K562 (cell line): Measurements from ENCODE around the gene PCAT6. TPM values are rescaled to one million over a fixed set of nuclear protein-coding genes. Genes with fewer than 3 reads are reported as not detected.

Source experiments
- ATAC-seq: fragments of 200-7000 bp; cut with Tn5 transposase; 3 replicates; pipeline ENCODE4 v1.9.1; 2020; ENCODE audit warnings: moderate library complexity
- BruUV-seq: library from RNA; stranded (reverse); fragments of 400-500 nt; replicated peaks from 2 replicates; lab custom pipeline; 2021; lab: Mats Ljungman, UMichigan
- CTCF ChIA-PET: fragments of 300-600 bp; formaldehyde crosslinking; extraction: SDS; loops from one replicate; lab custom pipeline; 2021; ENCODE audit warnings: low intra/inter-chr PET ratio; lab: Yijun Ruan, JAX
- POLR2A ChIA-PET: fragments of 300-600, 350-650 bp; sonication (Branson Sonifier 250); formaldehyde crosslinking; extraction: SDS; loops from one replicate; lab custom pipeline; 2021; ENCODE audit warnings: antibody characterized with exemption, inconsistent platforms; lab: Yijun Ruan, JAX
- DNase-seq, 4 experiments: peaks; one replicate each; pipeline versions ENCODE4 v3.0.0 to v3.0.0-alpha.2; 2011 to 2018; ENCODE audit warnings: low spot score in 3 of 4, mixed read lengths in 3 of 4; ENCODE audit errors: extremely low read depth in 1 of 4
- FAIRE-seq: peaks from 2 replicates; lab custom pipeline; 2011; peaks lifted over from hg19 to GRCh38; lab: Jason Lieb, UNC
- H2AFZ ChIP-seq: 2 replicates; pipeline ENCODE4 v1.6.0; 2011; ENCODE audit warnings: low read depth, low read length, control low read depth, inconsistent platforms
- H3K27ac ChIP-seq: fragments of 200-600 bp; 3 replicates; pipeline ENCODE4 v1.8.0; 2011; ENCODE audit warnings: low read depth, mild to moderate bottlenecking, control low read depth, inconsistent platforms, low read length, moderate library complexity, mixed read lengths; ENCODE audit errors: extremely low read depth
- H3K27me3 ChIP-seq, 2 experiments: fragments of 300-600 bp in 1 of 2; 2 replicates in 1 of 2; 3 replicates in 1 of 2; pipeline versions ENCODE4 v1.6.0 to v1.8.0; 2011; ENCODE audit warnings: inconsistent platforms in 2 of 2, low read length in 2 of 2, mild to moderate bottlenecking in 1 of 2, mixed read lengths in 1 of 2, moderate library complexity in 1 of 2; ENCODE audit not compliant: control insufficient read depth in 2 of 2, insufficient read depth in 2 of 2
- H3K36me3 ChIP-seq: fragments of 300-600 bp; 3 replicates; pipeline ENCODE4 v1.8.0; 2011; ENCODE audit warnings: mild to moderate bottlenecking, low read length, inconsistent platforms; ENCODE audit not compliant: control insufficient read depth, insufficient read depth
- H3K4me1 ChIP-seq, 2 experiments: fragments of 200-600 bp in 1 of 2; replicated peaks in 1 of 2; 2 replicates in 1 of 2; 3 replicates in 1 of 2; pipeline versions ENCODE4 v1.5.1 to v1.8.0; 2011; ENCODE audit warnings: inconsistent platforms in 2 of 2, low read length in 2 of 2, mild to moderate bottlenecking in 1 of 2, mixed read lengths in 1 of 2, moderate library complexity in 1 of 2; ENCODE audit not compliant: control insufficient read depth in 2 of 2, insufficient read depth in 2 of 2
- H3K4me2 ChIP-seq: 2 replicates; pipeline ENCODE4 v1.6.1; 2011; ENCODE audit warnings: low read length, control low read depth, inconsistent platforms, mixed read lengths; ENCODE audit not compliant: insufficient read depth
- H3K4me3 ChIP-seq: fragments of 200-600 bp; sonication (generic), shearing (Covaris generic); 2 replicates; pipeline ENCODE4 v1.5.1; 2016; ENCODE audit warnings: control low read depth, inconsistent platforms
- H3K79me2 ChIP-seq: fragments of 200-600 bp; 3 replicates; pipeline ENCODE4 v1.8.0; 2011; ENCODE audit warnings: low read length, inconsistent platforms; ENCODE audit not compliant: control insufficient read depth, insufficient read depth
- H3K9ac ChIP-seq, 2 experiments: 2 replicates each; pipeline versions ENCODE4 v1.6.0 to v1.6.1; 2011; ENCODE audit warnings: low read depth in 2 of 2, low read length in 2 of 2, control low read depth in 1 of 2, inconsistent platforms in 1 of 2, mild to moderate bottlenecking in 1 of 2, mixed read lengths in 1 of 2; ENCODE audit not compliant: insufficient read depth in 1 of 2
- H3K9me1 ChIP-seq: one replicate; pipeline ENCODE4 v1.6.0; 2011; ENCODE audit warnings: inconsistent platforms, mild to moderate bottlenecking, low read length, moderate library complexity; ENCODE audit not compliant: control insufficient read depth, insufficient read depth
- H3K9me3 ChIP-seq: replicated peaks from 2 replicates; pipeline ENCODE4 v1.5.1; 2011; ENCODE audit warnings: low read depth, low read length, inconsistent platforms; ENCODE audit not compliant: control insufficient read depth, insufficient read depth
- H4K20me1 ChIP-seq: replicated peaks from 2 replicates; pipeline ENCODE4 v1.6.1; 2011; ENCODE audit warnings: low read length, inconsistent platforms, mixed read lengths; ENCODE audit not compliant: control insufficient read depth, insufficient read depth
- ATF7 ChIP-seq: fragments of 450-650 bp; IDR thresholded peaks from 2 replicates; pipeline ENCODE4 v1.7.1; 2014; ENCODE audit warnings: mild to moderate bottlenecking, moderate library complexity
- BCL6 ChIP-seq: fragments of 250-450 bp; sonication (Bioruptor Pico); IDR thresholded peaks from 2 replicates; pipeline ENCODE4 v1.4.0; 2020
- CSDE1 ChIP-seq, 2 experiments: fragments of 450-650 bp; IDR thresholded peaks; 2 replicates each; pipeline ENCODE4 v1.6.1; 2016; ENCODE audit warnings: mild to moderate bottlenecking in 1 of 2
- CTBP1 ChIP-seq: fragments of 450-650 bp; IDR thresholded peaks from 2 replicates; pipeline ENCODE4 v1.6.1; 2016; ENCODE audit warnings: borderline replicate concordance
- EP300 ChIP-seq: IDR thresholded peaks from 2 replicates; pipeline ENCODE4 v1.6.1; 2012; ENCODE audit warnings: low read length, improper control_type of control experiment
- FOXP1 ChIP-seq: sonication (generic); formaldehyde crosslinking; IDR thresholded peaks from 2 replicates; pipeline ENCODE4 v1.8.0; 2022; ENCODE audit warnings: mild to moderate bottlenecking, missing genetic modification reagents
- POLR2G ChIP-seq: fragments of 200-400 bp; formaldehyde crosslinking; IDR thresholded peaks from 2 replicates; pipeline ENCODE4 v1.6.1; 2017; ENCODE audit warnings: low read depth, mild to moderate bottlenecking, antibody characterized with exemption, low read length, moderate library complexity
- PRMT5 ChIP-seq: sonication (generic); formaldehyde crosslinking; IDR thresholded peaks from 2 replicates; pipeline ENCODE4 v1.5.0; 2020; ENCODE audit warnings: missing genetic modification reagents
- RBBP5 ChIP-seq: fragments of 200-600 bp; sonication (generic); IDR thresholded peaks from 2 replicates; pipeline ENCODE4 v1.6.1; 2012; ENCODE audit warnings: borderline replicate concordance, mild to moderate bottlenecking, low read length, control low read depth, inconsistent platforms; ENCODE audit not compliant: insufficient read depth, poor library complexity, severe bottlenecking
- SAFB ChIP-seq: fragments of 200-400 bp; formaldehyde crosslinking; IDR thresholded peaks from 2 replicates; pipeline ENCODE4 v1.6.1; 2017; ENCODE audit warnings: low read depth, low read length, borderline replicate concordance
- SIN3A ChIP-seq, 2 experiments: fragments of 150-350 bp in 1 of 2; IDR thresholded peaks; 2 replicates each; pipeline ENCODE4 v1.6.1; 2011 to 2016; ENCODE audit warnings: borderline replicate concordance in 2 of 2, low read depth in 2 of 2, low read length in 2 of 2, mild to moderate bottlenecking in 2 of 2, moderate library complexity in 2 of 2; ENCODE audit not compliant: control insufficient read depth in 1 of 2
- SRSF3 ChIP-seq: fragments of 200-400 bp; formaldehyde crosslinking; IDR thresholded peaks from 2 replicates; pipeline ENCODE4 v1.6.1; 2016; ENCODE audit warnings: mild to moderate bottlenecking, low read length, moderate library complexity; ENCODE audit not compliant: insufficient read depth
- TAF7 ChIP-seq: fragments of 450-650 bp; IDR thresholded peaks from 2 replicates; pipeline ENCODE4 v1.6.1; 2016; ENCODE audit warnings: missing genetic modification characterization, missing compliant biosample characterization
- U2AF1 ChIP-seq: fragments of 200-400 bp; formaldehyde crosslinking; optimal IDR thresholded peaks from 2 replicates; pipeline ENCODE3; 2017; ENCODE audit warnings: mild to moderate bottlenecking, low read depth, low read length, moderate library complexity
- ZNF121 ChIP-seq: sonication (generic); formaldehyde crosslinking; conservative IDR thresholded peaks from 2 replicates; pipeline ENCODE4 v1.8.0; 2022; ENCODE audit warnings: missing genetic modification reagents
- ZNF24 ChIP-seq: fragments of 450-650 bp; IDR thresholded peaks from 2 replicates; pipeline ENCODE4 v1.6.1; 2016
- WGBS: fragments of 100-300 bp; shearing (Covaris generic); methylation state at CpG from one replicate; pipeline ENCODE4 v1.1.6; 2016; ENCODE audit warnings: low coverage, mixed read lengths; ENCODE audit not compliant: insufficient coverage; ENCODE audit errors: missing lambda C conversion rate; 5-methylcytosine and 5-hydroxymethylcytosine counted together
- in situ Hi-C: fragments of 300-500 bp; cut with MboI; formaldehyde crosslinking; loops from 4 replicates; pipeline ENCODE4 v1.15.0; 2018; ENCODE audit warnings: inconsistent platforms, mixed read lengths
- intact Hi-C: fragments of 100-400 bp; cut with micrococcal nuclease; formaldehyde crosslinking; loops from 2 replicates; pipeline ENCODE4 v1.14.2; 2022
- polyA plus RNA-seq, 8 experiments: library from polyadenylated mRNA; depleted of rRNA in 4 of 8; stranded (reverse) in 5 of 8; unstranded in 3 of 8; fragments of >200 nt; fragmentation: Nextera tagmentation in 2 of 8; fragmentation: Illumina TruSeq in 1 of 8; extraction: Ambion mirVana in 2 of 8; extraction: Trizol in 1 of 8; gene quantifications; 2 replicates each; pipeline versions ENCODE4 v1.2.1 to v1.2.3, GENCODE V29; 2011 to 2014; ENCODE audit warnings: inconsistent platforms in 1 of 8, missing spikeins in 1 of 8
- total RNA-seq, 7 experiments: library from RNA; depleted of rRNA in 6 of 7; stranded (reverse); fragments of >200 nt in 6 of 7; fragmentation: Illumina TruSeq in 2 of 7; extraction: Trizol in 2 of 7; gene quantifications; 2 replicates each; pipeline versions ENCODE4 v1.2.1 to v1.2.3, GENCODE V29; 2011 to 2021; ENCODE audit warnings: low replicate concordance in 1 of 7
- TF ChIP-seq, protein P1 (sequence below): sonication (generic); formaldehyde crosslinking; IDR thresholded peaks from 2 replicates; pipeline ENCODE4 v1.8.0; 2023; ENCODE audit warnings: mild to moderate bottlenecking, missing genetic modification reagents

PCAT6 gene
- total and polyA plus RNA-seq, 9 of the 15 experiments (the other 6 are each of a cell fraction or from before 2014, with no cell fraction given) = 0.25 to 2.4 (median 0.54) TPM; not detected in 1

DNA sequence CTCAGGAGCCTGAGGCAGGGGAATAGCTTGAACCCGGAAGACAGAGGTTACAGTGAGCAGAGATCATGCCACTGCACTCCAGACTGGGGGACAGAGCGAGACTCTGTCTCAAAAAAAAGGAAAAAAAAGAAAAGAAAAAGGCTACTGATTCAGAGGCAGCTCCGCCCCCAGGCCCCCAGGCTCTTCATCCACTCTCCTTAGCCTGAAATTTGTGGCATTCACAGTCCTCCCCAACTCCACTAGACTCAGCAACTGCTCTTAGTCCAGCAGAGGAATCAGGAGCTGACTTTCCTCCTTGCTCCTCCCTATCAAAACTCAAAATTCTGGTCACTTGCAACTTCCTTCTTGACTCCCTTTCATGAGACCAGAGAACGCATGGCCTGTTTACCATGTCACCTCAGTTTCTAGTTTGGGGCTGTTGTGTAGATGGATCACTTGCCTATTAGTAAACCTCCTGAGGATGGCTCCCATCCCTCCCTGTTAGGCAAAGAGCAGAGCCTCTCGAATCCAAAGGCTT is 27.1 kb downstream of the PCAT6 start (continued):
- TF ChIP-seq SRSF3 (no peak), PRMT5 (no peak), CTBP1 (no peak)
- TF ChIP-seq, protein P1, sequence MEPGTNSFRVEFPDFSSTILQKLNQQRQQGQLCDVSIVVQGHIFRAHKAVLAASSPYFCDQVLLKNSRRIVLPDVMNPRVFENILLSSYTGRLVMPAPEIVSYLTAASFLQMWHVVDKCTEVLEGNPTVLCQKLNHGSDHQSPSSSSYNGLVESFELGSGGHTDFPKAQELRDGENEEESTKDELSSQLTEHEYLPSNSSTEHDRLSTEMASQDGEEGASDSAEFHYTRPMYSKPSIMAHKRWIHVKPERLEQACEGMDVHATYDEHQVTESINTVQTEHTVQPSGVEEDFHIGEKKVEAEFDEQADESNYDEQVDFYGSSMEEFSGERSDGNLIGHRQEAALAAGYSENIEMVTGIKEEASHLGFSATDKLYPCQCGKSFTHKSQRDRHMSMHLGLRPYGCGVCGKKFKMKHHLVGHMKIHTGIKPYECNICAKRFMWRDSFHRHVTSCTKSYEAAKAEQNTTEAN = no peak

DNA sequence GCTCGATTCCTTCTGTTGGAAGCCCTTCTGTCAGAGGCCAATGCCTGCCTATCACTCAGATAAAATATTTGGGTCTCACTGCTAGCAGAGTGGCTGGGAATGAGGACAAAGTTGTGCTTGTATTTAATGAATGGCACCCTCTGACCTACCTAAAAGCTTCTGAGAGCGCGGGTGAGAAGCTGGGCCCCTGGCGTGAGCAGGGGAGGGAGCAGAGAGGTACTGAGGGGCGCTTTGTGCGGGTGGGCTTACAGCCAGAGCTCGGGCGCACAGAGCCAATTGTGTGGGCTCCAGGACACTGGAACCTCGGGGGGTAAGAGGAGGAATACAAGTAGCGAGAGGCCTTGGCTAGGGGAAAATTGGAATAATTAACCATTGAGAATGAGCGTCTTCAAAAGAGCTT is 32.3 kb downstream of the PCAT6 start:
- 62% methylated on average over 11 of the region's 11 CpGs for whole genome bisulfite sequencing
- no peaks in the 10 kb centered on the region; a peak in 1 of 5 replicates for H3K4me1 ChIP-seq
- ATAC-seq (no peak), DNase-seq (no peak), FAIRE-seq (no peak)
- H3K9me1 ChIP-seq = no peaks in the 10 kb centered on the region
- H4K20me1 ChIP-seq = no peaks in the 10 kb centered on the region
- no peaks in the 10 kb centered on the region for H3K9me3 ChIP-seq
- no peak overlapping the region for H3K4me2 ChIP-seq
- in situ Hi-C loops (no loop called here), intact Hi-C loops (no loop called here)
- H2AFZ ChIP-seq = no peak overlapping the region
- ChIA-PET CTCF (no interaction called here), POLR2A (interaction anchor here (1.2 kb wide), 1 partner anchor 18 kb away, joined by 3 read pairs; no protein-coding TSS in a partner anchor)
- H3K27me3 ChIP-seq = peaks cover 0 to 7% of the 10 kb centered on the region in 2 experiments; a peak in 1 of 5 replicates
- no peak overlapping the region for H3K4me3 ChIP-seq
- H3K27ac ChIP-seq = no peak overlapping the region
- peak overlapping the region in 1 of 2 experiments; percentile 70; a peak in 1 of 4 replicates for H3K9ac ChIP-seq
- no peaks in the 10 kb centered on the region for H3K36me3 ChIP-seq
- no peaks in the 10 kb centered on the region for H3K79me2 ChIP-seq
- BruUV-seq = no TSS peak
- no peak for TF ChIP-seq RBBP5
- TF ChIP-seq CTBP1 = no peak
- no peak for TF ChIP-seq CSDE1 (IDR thresholded peaks at IDR 0.05)
- TF ChIP-seq ZNF24 = no peak
- TF ChIP-seq EP300 = no peak
- TF ChIP-seq BCL6 (CRISPR knock-in tag) = no peak
- TF ChIP-seq TAF7 = no peak
- TF ChIP-seq ATF7 = no peak
- TF ChIP-seq SIN3A (IDR thresholded peaks at IDR 0.05; ENCODE audit: borderline replicate concordance in 2 of 2, control insufficient read depth in 1 of 2, low read depth in 2 of 2, low read length in 2 of 2) = no peak
- no peak for TF ChIP-seq SAFB
- no peak for TF ChIP-seq U2AF1
- TF ChIP-seq ZNF121 = no peak
- TF ChIP-seq FOXP1 = no peak
- no peak for TF ChIP-seq POLR2G
